ENCODE results near the gene FXYD3. TPM values are rescaled to one million over a fixed set of nuclear protein-coding genes. Genes with fewer than 3 reads are reported as not detected.

FXYD3 gene
- total RNA-seq, 1 donor from 2014 or later, result not detected

DNA sequence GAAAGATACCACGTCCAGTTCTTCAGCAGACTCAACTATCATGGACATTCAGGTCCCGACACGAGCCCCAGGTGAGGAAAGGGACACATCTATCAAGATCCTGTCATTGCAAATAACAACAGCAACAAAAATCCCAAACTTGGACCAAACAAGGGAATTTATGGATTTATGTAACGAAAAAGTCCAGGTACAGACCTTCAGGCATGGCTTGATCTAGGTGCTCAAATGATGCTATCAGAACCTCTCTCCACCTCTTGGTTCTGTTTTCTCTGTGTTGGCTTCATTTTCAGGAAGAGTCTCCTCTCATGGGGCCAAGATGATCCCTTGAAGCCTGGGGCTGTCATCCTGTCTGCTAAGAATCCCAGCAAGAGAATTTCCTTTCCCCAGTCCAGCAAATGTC, 41.8 kb downstream of the FXYD3 start:
- DNase-seq (ENCODE audit: extremely low read depth, low read depth, low spot score), result no peak

DNA sequence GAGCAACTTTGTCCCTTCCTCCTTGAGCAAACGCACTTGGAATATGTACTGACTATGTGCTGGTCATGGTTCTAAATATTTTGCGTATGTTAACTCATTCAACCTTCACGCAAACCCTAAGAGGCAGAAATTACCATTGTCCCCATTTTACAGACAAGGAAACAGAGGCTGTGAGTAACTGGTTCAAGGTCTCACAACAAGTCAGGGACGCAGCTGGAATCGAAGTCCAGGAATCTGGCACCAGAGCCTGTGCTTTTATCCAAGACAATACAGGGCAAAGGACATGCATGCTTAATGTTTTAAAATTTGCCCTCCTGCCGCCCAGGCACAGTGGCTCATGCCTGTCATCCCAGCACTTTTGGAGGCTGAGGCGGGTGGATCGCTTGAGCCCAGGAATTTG, 44.0 kb downstream of the FXYD3 start:
- no peak for DNase-seq (ENCODE audit: extremely low read depth, low read depth, low spot score)

DNA sequence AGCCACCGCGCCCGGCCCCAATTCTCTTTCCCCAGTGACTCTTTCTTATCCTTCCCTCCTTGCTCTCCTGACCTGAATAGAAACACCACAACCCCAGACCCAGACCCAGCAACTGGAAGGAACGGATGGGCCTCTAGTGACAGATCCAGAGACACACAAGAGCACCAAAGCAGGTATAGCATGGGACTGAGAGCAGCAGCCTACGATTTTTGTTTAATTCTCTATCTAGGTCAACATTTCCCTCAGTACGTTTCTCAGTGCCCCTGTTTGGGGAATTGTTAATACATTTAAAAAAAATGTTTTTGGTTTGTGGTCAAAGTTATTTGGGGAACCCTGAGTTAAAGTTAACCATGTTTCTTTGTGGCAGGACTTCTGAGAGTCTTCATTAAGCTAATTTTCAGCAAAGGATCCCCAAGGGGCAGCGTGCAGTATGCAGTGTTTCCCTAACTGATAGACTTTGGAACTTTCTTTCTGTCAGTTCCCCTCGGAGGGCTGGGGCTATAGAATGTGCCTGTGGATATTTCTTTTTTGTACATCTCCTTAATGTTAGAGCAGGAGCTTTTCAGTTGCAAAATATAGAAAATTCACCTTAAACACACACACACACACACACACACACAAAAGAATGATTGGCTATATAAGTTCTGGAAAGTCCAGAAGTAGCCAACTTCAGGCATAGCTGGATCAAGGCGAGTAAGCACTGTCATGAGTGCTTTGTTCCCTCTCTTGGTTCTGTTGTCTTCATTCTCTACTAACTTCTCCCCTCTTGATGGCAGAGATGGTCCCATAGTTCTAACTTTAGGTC, 45.2 kb downstream of the FXYD3 start:
- DNase-seq (ENCODE audit: extremely low read depth, low read depth, low spot score), result no peak

DNA sequence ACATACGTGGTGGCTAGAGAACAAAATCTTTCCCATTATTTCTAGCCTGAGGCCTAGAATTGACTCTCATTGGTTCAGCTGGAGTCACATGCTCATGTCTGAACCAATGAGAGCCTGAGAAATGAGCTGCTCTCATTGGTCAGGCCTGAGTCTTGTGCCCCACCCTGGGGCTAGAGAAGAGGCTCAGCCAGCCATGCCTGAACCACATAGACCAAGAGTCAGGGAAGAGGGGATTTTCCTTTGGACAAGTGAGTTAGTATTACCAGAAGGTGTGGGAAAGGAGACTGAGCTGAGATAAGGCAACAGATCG, 45.8 kb downstream of the FXYD3 start:
- no peak for DNase-seq (ENCODE audit: extremely low read depth, low read depth, low spot score)

DNA sequence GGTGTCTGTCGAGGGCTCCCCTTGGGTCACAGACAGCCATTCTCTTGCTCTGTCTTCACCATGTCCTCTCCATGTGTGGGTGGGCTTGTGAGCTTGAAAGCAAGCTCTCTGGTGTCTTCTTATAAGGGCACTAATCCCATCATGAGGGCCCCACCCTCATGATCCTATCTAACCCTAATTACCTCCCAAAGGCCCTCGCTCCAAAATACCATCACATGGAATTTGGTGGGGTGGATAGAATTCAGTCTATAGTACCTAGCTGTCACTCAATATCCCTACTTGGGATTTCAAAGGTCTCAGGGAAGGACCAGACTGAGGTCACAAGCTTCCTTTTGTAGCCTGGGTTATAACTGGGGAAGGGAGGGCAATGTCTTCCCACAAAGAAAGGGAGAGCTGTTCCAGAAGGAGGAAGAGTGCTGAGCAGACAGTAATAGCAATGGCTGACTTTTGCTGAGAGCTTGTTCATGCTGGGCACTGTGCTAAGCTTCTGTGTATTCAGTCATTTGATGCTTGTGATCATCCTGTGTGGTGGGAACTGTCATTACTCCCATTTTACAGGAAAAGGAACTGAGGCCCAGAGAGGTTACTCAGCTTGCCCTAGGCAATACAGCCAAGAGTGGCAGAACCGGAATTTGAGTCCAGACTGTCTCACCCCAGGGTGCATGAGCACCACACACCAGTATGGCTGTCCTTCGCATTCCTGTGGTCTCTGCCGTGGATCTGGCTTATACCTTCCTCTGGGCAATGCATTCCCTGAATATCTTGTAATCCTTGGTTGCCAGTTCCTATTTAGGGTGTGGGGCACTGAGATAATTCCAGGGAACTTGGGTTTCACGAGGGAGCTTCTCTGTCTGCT, 47.1 kb downstream of the FXYD3 start:
- DNase-seq (ENCODE audit: extremely low read depth, low read depth, low spot score), result no peak

DNA sequence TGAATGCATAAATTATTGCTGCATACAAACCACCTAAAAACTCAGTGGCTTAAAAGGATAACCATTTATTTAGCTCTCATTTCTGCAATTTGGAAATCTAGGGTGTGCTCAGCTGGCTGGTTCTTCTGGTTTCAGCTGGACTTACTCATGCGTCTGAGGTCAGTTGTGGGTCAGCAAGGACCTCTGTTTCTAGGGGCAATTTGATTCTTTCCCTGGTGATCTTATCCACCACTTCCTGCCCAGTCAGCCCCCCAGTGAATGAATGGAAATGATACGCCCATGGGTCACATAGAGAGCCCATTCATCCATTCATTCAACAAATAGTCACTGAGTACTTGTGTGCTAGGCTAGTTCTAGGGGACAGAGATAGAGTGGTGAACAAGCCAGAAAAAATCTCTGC, 48.8 kb downstream of the FXYD3 start:
- DNase-seq (ENCODE audit: extremely low read depth, low read depth, low spot score), result no peak

DNA sequence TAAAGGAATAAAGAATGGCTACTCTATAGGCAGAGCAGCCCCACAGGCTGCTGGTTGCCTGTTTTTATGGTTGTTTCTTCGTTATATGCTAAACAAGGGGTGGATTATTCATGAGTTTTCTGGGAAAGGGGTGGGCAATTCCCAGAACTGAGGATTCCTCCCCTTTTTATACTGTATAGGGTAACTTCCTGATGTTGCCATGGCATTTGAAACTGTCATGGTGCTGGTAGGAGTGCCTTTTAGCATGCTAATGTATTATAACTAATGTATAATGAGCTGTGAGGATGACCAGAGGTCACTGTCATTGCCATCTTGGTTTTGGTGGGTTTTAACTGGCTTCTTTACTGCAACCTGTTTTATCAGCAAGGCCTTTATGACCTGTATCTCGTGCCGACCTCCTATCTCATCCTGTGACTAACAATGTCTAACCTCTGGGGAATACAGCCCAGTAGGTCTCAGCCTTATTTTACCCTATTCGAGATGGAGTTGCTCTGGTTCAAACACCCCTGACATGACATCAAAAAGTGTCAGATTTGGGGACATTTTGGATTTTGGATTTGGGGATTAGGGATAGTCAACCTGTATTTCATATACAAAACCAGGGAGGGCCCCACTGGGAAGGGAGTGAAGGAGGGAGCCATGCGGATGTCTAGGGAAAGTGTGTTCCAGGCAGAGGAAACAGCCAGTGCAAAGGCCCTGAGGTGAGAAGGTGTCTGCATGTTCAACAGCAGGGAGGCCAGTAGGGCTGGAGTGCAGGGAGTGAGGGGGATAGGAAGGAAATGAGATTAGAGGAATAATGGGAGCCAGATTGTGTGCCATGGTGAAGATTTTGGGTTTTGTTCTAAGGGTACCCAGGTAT, 49.8 kb downstream of the FXYD3 start:
- no peak for DNase-seq (ENCODE audit: extremely low read depth, low read depth, low spot score)

DNA sequence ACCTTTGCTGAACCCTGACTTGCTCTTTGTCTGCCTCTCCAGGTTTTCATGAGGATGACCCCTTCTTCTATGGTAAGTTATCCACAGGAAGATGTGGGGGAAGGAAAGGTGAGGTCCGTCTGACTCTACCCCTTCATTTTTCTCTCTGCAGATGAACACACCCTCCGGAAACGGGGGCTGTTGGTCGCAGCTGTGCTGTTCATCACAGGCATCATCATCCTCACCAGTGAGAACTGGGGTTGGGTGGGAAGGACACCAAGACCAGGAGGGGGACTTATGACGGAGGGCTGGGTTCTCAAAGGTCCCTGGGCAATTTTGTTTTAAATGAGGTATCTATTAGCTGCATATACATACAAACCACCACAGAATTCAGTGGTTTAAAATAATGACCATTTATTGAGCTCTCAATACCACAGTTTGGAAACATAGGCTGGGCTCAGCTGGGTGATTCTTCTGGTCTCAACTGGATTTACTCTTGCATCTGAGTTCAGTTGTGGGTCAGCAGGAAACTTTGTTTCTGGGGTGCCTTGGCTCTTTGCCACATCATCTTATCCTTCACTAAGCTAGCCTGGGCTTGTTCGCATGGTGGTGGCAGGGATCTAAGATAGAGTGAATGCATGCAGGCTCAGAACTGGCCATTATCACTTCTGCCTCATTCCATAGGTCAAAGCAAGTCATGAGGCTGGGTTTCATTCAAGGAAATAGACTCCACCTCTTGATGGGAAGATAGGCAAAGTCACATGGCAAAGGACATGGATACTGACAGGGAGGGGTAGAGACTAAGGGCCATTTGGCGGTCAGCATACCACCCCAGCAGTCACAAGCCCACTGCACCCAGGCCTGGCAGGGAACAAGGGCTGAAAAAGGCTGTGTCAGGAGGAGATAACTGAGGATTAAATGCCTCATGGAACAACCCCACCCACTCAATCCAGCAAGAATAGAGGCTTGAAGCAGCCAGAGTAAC, 50.8 kb downstream of the FXYD3 start:
- no peak for DNase-seq (ENCODE audit: extremely low read depth, low read depth, low spot score)

DNA sequence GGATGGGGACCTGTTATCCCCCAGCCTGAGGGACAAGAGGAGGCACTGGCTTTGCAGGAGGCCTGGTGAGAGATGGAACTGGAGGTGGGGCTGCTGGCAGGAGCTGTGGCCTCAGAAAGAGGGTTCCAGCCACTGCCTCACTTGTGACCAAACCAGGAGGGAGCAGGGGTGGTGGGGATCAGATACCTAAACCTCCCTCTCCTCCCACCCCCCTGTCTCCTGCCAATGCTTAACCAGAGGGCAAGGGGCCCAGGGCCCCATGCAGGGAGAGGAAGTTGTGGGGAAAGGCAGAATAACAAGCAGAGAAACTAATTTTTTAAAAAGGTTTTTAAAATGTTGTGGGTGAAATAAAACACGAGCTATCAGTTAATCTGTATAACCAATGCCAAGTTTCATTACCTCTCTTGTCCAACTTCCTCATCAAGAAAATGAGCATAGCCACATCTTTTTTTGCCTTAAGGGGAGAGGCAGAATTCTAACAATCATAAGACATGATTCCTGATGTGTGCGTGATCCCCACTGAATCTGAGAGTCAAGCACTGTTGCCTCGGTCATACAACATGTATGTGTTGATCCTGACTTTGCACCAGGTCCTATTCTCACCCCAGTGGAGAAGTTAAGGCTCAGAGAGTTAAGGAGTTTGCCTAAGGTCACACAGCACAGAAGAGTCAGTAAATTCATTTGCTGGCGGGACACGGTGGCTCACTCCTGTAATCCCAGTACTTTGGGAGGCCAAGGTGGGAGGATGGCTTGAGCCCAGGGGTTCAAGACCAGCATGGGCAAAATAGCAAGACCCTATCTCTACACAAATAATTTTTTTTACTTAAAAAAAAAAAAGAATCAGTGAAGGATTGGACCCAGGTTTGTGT, 51.9 kb downstream of the FXYD3 start:
- no peak for DNase-seq (ENCODE audit: extremely low read depth, low read depth, low spot score)

DNA sequence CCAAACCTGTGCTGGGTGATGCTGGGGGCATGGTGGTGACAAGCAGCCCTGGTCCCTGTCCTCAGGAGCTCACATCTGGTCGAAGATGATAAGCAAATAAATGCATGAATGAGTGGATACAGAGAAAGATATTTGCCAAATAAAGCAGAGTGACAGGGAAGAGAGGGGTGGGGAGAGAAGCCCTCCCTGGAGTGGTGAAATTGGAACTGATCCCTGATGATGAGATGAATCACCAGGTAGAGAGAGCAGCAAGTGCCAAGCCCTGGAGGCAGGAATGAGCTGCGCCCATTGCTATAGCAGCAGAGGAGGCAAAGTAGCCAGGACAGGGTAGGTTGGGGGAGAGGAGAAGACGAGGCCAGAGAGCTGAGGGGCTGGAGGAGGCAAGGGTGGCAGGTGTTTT, 52.6 kb downstream of the FXYD3 start:
- DNase-seq (ENCODE audit: extremely low read depth, low read depth, low spot score), result no peak

DNA sequence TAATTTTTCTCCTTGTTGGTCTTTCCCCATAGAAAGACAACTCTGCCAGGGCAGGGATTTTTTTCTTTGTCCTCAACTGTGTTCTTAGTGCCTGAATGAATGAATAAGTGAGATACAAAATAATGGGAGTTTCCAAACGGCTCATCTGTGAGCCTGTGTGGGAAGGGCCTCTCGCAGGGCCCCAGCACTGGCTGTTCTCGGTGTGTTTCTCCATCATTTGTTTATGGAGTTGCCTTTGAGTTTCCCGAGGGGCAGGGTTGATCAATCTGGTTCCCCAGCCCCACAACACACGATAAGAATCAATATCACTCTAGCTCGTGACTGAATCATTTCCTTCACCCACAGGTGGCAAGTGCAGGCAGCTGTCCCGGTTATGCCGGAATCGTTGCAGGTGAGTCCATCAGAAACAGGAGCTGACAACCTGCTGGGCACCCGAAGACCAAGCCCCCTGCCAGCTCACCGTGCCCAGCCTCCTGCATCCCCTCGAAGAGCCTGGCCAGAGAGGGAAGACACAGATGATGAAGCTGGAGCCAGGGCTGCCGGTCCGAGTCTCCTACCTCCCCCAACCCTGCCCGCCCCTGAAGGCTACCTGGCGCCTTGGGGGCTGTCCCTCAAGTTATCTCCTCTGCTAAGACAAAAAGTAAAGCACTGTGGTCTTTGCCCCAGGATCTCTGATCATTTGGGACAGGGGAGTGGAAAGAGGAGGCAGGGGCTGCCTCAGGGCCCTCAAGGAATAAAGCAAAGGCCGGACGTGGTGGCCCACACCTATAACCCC, 53.8 kb downstream of the FXYD3 start:
- DNase-seq (ENCODE audit: extremely low read depth, low read depth, low spot score), result no peak

DNA sequence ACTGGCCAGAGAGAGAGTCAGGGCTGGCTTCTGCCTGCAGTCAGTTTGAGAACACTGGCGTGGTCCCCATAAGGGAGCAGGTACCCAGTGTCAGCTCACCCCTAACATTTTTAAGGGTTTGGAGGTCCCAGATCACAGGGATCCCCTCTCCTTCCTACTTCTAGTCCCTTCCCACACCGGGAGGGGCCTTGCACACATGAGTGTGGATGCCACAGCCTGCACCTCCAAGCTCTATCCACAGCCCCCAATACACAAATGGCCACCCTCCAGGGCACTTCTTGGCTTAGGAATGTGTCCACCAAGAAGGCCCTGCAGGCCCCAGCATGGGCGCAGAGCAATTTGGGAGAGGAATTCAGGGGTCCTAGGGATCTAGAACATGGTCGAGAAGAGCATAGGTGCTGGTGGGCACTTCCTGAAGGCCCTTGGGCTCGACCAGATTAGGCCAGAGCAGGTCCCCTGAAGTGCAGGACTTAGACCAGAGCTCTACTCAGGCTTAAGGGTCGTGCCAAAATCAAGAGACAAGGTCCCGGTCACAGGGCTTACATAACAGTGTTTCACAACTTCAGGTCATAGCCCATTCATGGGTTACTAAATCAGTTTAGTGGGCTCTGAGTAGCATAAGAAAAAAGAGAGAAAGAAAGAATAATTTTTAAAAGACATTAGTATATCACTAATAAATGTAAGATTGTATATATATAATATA, 54.9 kb downstream of the FXYD3 start:
- DNase-seq (ENCODE audit: extremely low read depth, low read depth, low spot score), result no peak

DNA sequence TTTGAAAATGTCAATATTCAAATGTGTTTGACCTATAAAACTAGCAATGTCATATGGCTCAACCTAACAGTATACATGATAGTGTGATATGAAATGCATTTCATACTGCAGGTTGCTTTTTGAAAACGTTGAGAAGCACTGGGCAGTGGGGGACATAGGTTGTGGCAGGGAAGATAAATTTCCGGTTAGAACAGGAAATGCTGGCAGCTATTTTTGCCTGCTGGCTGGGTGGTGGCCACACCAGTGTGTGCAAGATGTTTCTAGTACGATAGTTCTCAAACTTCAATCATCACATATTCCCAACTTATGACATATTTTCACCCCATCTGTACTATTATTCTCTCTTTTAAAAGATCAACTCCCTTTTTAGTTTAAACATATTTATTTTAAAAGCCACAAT, 56.1 kb downstream of the FXYD3 start:
- DNase-seq (ENCODE audit: extremely low read depth, low read depth, low spot score), result no peak

Other genes with a start within 250 kb of the FXYD3 start
- 2.2 and 3.8 TPM in 2 replicates for gene ZNF30, start 188.9 kb upstream of the FXYD3 start, total RNA-seq
- 20.7 and 30.8 TPM in 2 replicates for gene ZNF792, start 151.6 kb upstream of the FXYD3 start, total RNA-seq
- gene GRAMD1A, start 115.5 kb upstream of the FXYD3 start, total RNA-seq, result 61.2 and 127 TPM in 2 replicates
- gene SCN1B, start 85.4 kb upstream of the FXYD3 start, total RNA-seq, result 4.7 and 21.2 TPM in 2 replicates
- gene HPN, start 74.1 kb upstream of the FXYD3 start, total RNA-seq, result not detected in 2 replicates
- gene LGI4, start 19.2 kb downstream of the FXYD3 start, total RNA-seq, result not detected in 2 replicates
- gene FXYD1, start 23.0 kb downstream of the FXYD3 start, total RNA-seq, result not detected in 2 replicates
- gene FXYD7, start 27.4 kb downstream of the FXYD3 start, total RNA-seq, result not detected in 2 replicates
- gene FXYD5, start 38.9 kb downstream of the FXYD3 start, total RNA-seq, result 105 and 166 TPM in 2 replicates
- gene FAM187B, start 112.9 kb downstream of the FXYD3 start, total RNA-seq, result not detected in 2 replicates
- gene LSR, start 133.2 kb downstream of the FXYD3 start, total RNA-seq, result 1.6 and 7.5 TPM in 2 replicates
- gene USF2, start 153.1 kb downstream of the FXYD3 start, total RNA-seq, result 73.1 and 80.6 TPM in 2 replicates
- gene HAMP, start 166.7 kb downstream of the FXYD3 start, total RNA-seq, result 0.06 TPM in 1 of 2 replicates, not detected in the other
- 0.68 TPM in 1 of 2 replicates, not detected in the other for gene MAG, start 176.3 kb downstream of the FXYD3 start, total RNA-seq
- gene CD22, start 213.4 kb downstream of the FXYD3 start, total RNA-seq, result 0.29 and 1.8 TPM in 2 replicates
- gene FFAR1, start 232.1 kb downstream of the FXYD3 start, total RNA-seq, result not detected in 2 replicates
- not detected in 2 replicates for gene FFAR3, start 242.6 kb downstream of the FXYD3 start, total RNA-seq

Data from glomerular endothelial cell (primary cell).